ENCODE measurements around the gene SPTB.

Gene SPTB

DNA sequence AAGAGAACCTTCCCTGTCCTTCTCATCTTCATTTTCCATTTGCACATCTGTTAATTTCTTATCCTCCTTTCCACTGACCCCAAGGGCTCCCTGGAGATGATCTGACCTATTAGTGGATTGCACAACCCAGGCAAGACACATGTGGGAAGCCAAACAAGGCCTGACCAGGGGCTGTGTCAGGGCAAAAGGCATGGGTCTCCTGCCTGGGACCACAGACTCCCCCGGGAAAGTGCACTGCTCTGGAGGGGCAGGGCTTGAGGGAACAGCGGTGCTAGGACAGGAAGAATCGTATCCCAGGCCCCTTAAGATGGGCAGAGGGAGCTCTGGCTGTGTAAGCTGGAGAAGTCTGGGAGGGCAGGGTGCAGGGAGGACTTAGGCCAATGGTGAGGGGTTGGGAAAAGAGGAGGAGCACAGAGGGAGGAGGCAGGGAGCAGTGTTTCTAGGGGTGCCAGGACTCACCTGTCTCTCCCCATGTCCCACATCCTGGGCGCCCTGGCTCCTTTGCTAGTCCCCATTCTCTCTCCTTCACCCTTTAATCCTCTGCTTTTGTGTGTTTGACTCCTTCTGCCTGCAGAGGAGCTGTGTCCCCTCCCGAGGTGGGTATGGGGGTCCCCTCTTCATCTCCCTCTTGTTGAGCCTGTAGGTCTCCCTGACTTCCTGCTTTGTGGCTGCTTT lies 150.2 kb downstream of the SPTB start:
- Histone ChIP-seq H3K4me1 (peaks cover 23% of the 10 kb centered on the region), H3K36me3 (peaks cover 47% of the 10 kb centered on the region), H3K4me3 (ENCODE audit: low read depth, low read length) (no peak overlapping the region), H3K9me3 (no peaks in the 10 kb centered on the region), H3K27me3 (no peaks in the 10 kb centered on the region)
- TF ChIP-seq, protein P1, sequence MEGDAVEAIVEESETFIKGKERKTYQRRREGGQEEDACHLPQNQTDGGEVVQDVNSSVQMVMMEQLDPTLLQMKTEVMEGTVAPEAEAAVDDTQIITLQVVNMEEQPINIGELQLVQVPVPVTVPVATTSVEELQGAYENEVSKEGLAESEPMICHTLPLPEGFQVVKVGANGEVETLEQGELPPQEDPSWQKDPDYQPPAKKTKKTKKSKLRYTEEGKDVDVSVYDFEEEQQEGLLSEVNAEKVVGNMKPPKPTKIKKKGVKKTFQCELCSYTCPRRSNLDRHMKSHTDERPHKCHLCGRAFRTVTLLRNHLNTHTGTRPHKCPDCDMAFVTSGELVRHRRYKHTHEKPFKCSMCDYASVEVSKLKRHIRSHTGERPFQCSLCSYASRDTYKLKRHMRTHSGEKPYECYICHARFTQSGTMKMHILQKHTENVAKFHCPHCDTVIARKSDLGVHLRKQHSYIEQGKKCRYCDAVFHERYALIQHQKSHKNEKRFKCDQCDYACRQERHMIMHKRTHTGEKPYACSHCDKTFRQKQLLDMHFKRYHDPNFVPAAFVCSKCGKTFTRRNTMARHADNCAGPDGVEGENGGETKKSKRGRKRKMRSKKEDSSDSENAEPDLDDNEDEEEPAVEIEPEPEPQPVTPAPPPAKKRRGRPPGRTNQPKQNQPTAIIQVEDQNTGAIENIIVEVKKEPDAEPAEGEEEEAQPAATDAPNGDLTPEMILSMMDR (IDR thresholded peaks at IDR 0.05; ENCODE audit: low read depth, low read length), result no peak
- no peak for DNase-seq

DNA sequence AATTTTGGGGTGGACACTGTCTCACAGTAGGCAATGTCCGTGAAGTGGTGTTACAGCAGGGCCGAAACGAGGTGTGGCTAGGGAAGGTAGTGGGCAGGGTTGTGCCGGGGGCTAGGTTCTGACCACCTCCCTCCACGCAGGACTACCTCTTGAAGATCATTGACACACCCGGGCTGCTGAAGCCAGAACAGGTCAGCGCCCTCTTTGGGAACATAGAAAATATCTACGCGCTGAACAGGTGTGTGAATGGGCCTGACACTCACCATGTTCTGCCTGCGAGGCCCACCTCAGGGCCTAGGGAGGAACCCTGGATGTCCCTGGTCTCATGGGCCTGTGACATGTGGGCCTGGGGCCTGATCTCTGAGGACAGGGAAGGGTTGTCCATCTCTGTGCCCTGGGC lies 150.9 kb downstream of the SPTB start:
- no peaks in the 10 kb centered on the region for H3K27me3 ChIP-seq
- H3K4me3 ChIP-seq (ENCODE audit: low read depth, low read length), result no peak overlapping the region
- TF ChIP-seq, protein P1 (IDR thresholded peaks at IDR 0.05; ENCODE audit: low read depth, low read length), result no peak
- peaks cover 25% of the 10 kb centered on the region for H3K4me1 ChIP-seq
- no peak for DNase-seq
- no peaks in the 10 kb centered on the region for H3K9me3 ChIP-seq
- H3K36me3 ChIP-seq, result peaks cover 47% of the 10 kb centered on the region

DNA sequence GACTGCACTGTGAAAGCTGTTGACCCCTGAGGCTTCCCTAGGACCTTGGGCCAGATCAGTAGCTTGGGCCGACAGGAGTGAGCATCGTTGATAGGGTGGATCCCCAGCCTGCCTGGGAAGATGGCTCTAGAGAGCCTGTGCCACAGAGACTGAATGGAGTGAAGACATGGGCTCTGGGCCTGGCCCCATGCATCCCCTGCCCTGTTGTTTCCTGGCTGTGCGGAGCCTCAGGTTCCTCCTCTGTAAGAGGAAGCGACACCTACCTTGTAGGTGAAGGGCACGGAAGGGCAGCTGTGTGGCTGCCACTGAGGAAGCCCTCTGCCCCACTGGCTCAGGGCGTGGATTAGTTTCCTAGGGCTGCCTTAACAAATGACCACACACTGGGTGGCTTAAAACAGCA lies 151.6 kb downstream of the SPTB start:
- TF ChIP-seq, protein P1 (IDR thresholded peaks at IDR 0.05; ENCODE audit: low read depth, low read length), result no peak
- no peaks in the 10 kb centered on the region for H3K27me3 ChIP-seq
- DNase-seq, result no peak
- peaks cover 43% of the 10 kb centered on the region for H3K36me3 ChIP-seq
- H3K4me3 ChIP-seq (ENCODE audit: low read depth, low read length), result no peak overlapping the region
- no peaks in the 10 kb centered on the region for H3K9me3 ChIP-seq
- H3K4me1 ChIP-seq, result peaks cover 25% of the 10 kb centered on the region

DNA sequence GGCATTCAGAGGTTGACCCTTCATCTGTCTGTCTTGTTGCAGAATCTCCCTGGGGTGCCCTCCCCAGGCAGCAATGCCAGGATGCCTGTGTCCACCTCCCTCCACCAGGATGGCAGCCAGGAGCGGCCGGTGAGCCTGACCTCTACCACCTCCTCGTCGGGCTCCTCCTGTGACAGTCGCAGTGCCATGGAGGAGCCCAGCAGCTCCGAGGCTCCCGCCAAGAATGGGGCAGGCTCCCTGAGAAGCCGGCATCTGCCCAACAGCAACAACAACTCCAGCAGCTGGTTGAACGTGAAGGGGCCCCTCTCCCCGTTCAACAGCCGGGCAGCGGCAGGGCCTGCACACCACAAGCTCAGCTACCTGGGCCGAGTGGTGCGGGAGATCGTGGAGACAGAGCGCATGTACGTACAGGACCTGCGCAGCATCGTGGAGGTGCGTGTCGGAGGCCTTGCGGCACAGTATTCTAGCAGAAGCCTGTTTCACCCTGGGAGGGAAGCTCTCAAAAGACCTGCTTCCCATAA lies 152.1 kb downstream of the SPTB start:
- H3K27me3 ChIP-seq, result no peaks in the 10 kb centered on the region
- no peak overlapping the region for H3K4me3 ChIP-seq (ENCODE audit: low read depth, low read length)
- TF ChIP-seq, protein P1 (IDR thresholded peaks at IDR 0.05; ENCODE audit: low read depth, low read length), result no peak
- H3K4me1 ChIP-seq, result peaks cover 25% of the 10 kb centered on the region
- no peaks in the 10 kb centered on the region for H3K9me3 ChIP-seq
- peaks cover 40% of the 10 kb centered on the region for H3K36me3 ChIP-seq
- no peak for DNase-seq

DNA sequence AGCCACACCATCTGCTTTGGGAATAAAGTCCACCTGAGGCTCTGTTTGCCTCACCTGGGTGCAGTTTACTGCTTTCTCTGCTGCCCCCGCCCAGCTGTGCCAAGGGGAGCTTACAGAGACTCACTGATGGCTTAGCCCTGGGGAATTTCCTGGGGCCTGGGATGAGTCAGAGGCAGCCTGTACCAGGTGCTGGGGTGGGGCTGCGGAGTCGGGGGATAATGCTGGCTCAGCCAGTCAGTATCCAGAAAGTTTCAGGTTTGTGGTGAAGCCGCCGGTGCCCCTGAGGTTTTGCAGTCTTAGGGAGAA lies 153.2 kb downstream of the SPTB start:
- Histone ChIP-seq H3K36me3 (peaks cover 29% of the 10 kb centered on the region), H3K4me3 (ENCODE audit: low read depth, low read length) (no peak overlapping the region), H3K27me3 (no peaks in the 10 kb centered on the region), H3K9me3 (no peaks in the 10 kb centered on the region), H3K4me1 (peaks cover 25% of the 10 kb centered on the region)
- TF ChIP-seq, protein P1 (IDR thresholded peaks at IDR 0.05; ENCODE audit: low read depth, low read length), result no peak
- DNase-seq, result peak; percentile 64

DNA sequence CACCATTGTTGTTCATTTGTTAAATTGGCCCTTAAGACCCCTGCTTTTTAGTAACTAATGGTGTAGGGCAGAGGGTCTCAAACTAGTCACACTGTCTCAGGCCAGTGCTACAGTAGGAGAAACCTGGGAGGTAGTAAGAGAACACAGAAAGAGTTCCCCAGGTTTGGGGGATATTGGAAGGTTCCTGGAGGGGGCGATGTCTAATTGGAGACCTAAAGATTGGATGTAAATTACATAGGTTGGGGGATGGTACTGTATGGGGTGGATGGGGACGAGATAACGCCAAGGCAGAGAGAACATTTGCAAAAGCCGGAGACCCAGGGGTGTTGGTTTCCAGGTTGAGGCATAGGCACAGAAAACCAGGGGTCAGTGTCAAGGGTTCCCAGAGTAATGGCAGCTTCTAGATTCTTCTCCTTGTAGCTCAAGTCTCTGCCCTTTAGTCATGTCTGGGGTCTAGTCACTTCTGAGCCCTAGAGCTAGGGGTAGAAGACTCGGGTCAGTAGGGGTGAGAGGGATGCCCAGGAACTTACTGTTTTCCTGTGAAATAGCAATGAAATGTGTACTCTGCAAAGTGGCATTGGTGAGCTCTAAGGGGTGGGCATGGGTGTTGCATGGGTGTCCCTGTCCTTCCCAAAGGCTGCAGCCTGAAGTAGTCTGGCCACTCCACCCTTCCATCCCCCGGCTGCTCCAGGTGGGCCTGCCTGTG lies 153.7 kb downstream of the SPTB start:
- Histone ChIP-seq H3K27me3 (no peaks in the 10 kb centered on the region), H3K4me1 (peaks cover 30% of the 10 kb centered on the region), H3K36me3 (peaks cover 24% of the 10 kb centered on the region), H3K9me3 (no peaks in the 10 kb centered on the region), H3K4me3 (ENCODE audit: low read depth, low read length) (no peak overlapping the region)
- DNase-seq, result no peak
- TF ChIP-seq, protein P1 (IDR thresholded peaks at IDR 0.05; ENCODE audit: low read depth, low read length), result peak; percentile 19; the same call in 1 of the 2 replicates

Measured in BE2C (cell line).